Gastrocnemius medialis (tissue), 4 donors: ENCODE measurements around the gene NUBP1. TPM values are rescaled to one million over a fixed set of nuclear protein-coding genes. Genes with fewer than 3 reads are reported as not detected.

ENCODE experiments used
- ATAC-seq, 2 donors: fragments of 150-250 bp; one replicate each; pipeline ENCODE4 v1.9.1; 2016
- DNase-seq, 2 donors: peaks; one replicate each; pipeline ENCODE4 v3.0.0-alpha.2; 2019
- H3K27ac ChIP-seq, 4 donors: fragments of 200-600 bp; sonication (generic); 1 replicate in 1 of 4; 2 replicates in 3 of 4; pipeline ENCODE4 v1.5.1; 2016 to 2018; ENCODE audit warnings: mild to moderate bottlenecking in 2 of 4, moderate library complexity in 1 of 4
- H3K27me3 ChIP-seq, 3 donors: fragments of 200-600 bp; sonication (generic) in 2 of 3; 1 replicate in 1 of 3; 2 replicates in 2 of 3; pipeline versions ENCODE4 v1.5.1 to v1.6.0; 2016 to 2019; ENCODE audit warnings: mild to moderate bottlenecking in 1 of 3, moderate library complexity in 1 of 3
- H3K36me3 ChIP-seq, 2 donors: fragments of 200-600 bp; sonication (generic) in 1 of 2; one replicate each; pipeline ENCODE4 v1.5.1; 2017 to 2018
- H3K4me1 ChIP-seq, 2 donors: fragments of 200-600 bp; sonication (generic) in 1 of 2; one replicate each; pipeline ENCODE4 v1.5.1; 2016 to 2017; ENCODE audit warnings: mild to moderate bottlenecking in 2 of 2
- H3K4me3 ChIP-seq, 4 donors: fragments of 200-600 bp; sonication (generic) in 3 of 4; 1 replicate in 1 of 4; 2 replicates in 3 of 4; pipeline ENCODE4 v1.5.1; 2016 to 2019; ENCODE audit warnings: mild to moderate bottlenecking in 2 of 4
- H3K9me3 ChIP-seq, 3 donors: fragments of 200-600 bp; sonication (generic) in 2 of 3; 1 replicate in 1 of 3; 2 replicates in 2 of 3; pipeline ENCODE4 v1.5.1; 2016 to 2019
- POLR2A ChIP-seq, 2 donors: fragments of 450-650 bp; IDR thresholded peaks; one replicate each; pipeline ENCODE4 v1.6.1; 2017; ENCODE audit warnings: antibody characterized with exemption in 2 of 2, mild to moderate bottlenecking in 2 of 2, moderate library complexity in 2 of 2
- in situ Hi-C, 4 donors: fragments of 200-750 bp; cut with MboI; loops; one replicate each; pipeline versions ENCODE4 v1.15.0 to v1.8.0; 2017; ENCODE audit warnings: low sequenced_read_pairs in 4 of 4
- intact Hi-C: fragments of 100-400 bp; cut with DNase I; formaldehyde crosslinking; loops from one replicate; pipeline ENCODE4 v1.15.1; 2023; ENCODE audit warnings: low total_unique reads
- total RNA-seq, 4 donors: library from RNA; depleted of rRNA; stranded (reverse); fragments of >200 nt; gene quantifications; one replicate each; pipeline versions ENCODE4 v1.1.0 to v1.2.3, GENCODE V29; 2016
- TF ChIP-seq, protein P1 (sequence below), 5 experiments: fragments of 450-650 bp in 3 of 5; fragments of 200-600 bp in 2 of 5; sonication (generic) in 2 of 5; IDR thresholded peaks in 4 of 5; conservative IDR thresholded peaks in 1 of 5; 1 replicate in 4 of 5; 2 replicates in 1 of 5; pipeline ENCODE4 v1.5.1; 2016 to 2019; ENCODE audit warnings: antibody characterized with exemption in 5 of 5, mild to moderate bottlenecking in 3 of 5, moderate library complexity in 3 of 5

NUBP1 gene
- total RNA-seq, 4 donors from 2014 or later = 19.2 to 38.5 (median 26.9) TPM

DNA sequence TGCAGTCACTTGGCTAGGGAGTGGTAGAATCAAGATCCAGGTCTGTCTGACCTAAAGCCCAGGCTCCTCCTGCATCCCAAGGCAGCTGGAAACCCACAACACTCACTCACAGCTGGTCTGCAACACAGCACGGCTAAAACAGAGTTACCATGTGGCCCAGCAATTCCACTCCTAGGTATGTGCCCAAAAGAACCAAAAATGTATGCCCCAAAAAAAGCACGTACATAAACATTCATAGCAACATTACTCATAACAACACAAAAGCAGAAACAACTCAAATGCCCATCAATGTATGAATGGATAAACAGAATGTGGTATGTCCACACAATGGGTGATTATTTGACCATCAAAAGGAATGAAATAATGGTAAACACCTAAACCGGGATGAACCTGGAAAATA is 66.1 kb downstream of the NUBP1 start:
- no peak for TF ChIP-seq POLR2A (IDR thresholded peaks at IDR 0.05)
- TF ChIP-seq, protein P1, sequence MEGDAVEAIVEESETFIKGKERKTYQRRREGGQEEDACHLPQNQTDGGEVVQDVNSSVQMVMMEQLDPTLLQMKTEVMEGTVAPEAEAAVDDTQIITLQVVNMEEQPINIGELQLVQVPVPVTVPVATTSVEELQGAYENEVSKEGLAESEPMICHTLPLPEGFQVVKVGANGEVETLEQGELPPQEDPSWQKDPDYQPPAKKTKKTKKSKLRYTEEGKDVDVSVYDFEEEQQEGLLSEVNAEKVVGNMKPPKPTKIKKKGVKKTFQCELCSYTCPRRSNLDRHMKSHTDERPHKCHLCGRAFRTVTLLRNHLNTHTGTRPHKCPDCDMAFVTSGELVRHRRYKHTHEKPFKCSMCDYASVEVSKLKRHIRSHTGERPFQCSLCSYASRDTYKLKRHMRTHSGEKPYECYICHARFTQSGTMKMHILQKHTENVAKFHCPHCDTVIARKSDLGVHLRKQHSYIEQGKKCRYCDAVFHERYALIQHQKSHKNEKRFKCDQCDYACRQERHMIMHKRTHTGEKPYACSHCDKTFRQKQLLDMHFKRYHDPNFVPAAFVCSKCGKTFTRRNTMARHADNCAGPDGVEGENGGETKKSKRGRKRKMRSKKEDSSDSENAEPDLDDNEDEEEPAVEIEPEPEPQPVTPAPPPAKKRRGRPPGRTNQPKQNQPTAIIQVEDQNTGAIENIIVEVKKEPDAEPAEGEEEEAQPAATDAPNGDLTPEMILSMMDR (IDR thresholded peaks at IDR 0.05 in 4 of 5, conservative IDR thresholded peaks at IDR 0.05 in 1 of 5) = no peak
- Histone ChIP-seq H3K4me3 (no peak overlapping the region), H3K9me3 (no peaks in the 10 kb centered on the region), H3K27me3 (no peaks in the 10 kb centered on the region), H3K27ac (no peak overlapping the region), H3K4me1 (no peaks in the 10 kb centered on the region), H3K36me3 (no peaks in the 10 kb centered on the region)
- no peak for DNase-seq
- intact Hi-C loops = no loop called here
- in situ Hi-C loops = no loop called here
- no peak for ATAC-seq

DNA sequence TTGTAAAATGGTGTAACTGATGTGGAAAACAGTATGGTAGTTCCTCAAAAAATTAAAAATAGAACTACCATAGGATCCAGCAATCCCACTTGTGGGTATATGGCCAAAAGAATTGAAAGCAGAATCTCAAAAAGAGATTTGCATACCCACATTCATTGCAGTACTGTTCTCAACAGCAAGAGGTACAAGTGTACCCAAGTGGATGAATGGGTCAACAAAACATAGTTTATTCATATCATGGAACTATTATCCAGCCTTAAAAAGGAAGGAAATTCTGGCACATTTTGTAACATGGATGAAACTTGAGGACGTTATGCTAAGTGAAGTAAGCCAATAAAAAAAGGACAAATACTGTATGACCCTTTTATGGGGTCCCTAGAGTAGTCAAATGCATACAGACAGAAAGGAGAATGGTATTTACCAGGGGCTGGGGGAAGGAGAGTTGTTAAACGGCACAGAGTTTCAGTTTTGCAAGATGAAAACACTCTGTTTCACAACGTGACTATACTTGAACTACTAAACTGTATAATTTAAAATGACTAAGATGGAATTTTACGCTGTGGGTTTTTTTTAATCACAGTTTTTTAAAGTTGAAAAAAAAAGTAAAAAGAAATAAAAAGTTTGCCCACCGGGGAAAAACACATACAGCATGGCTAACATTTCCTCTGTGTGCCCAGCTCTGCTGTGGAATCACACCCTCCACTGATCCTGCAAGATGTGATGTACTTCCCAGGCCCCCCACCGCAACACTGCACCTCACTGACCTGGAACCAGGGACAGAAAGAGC is 68.9 kb downstream of the NUBP1 start:
- Histone ChIP-seq H3K36me3 (no peaks in the 10 kb centered on the region), H3K27me3 (no peaks in the 10 kb centered on the region), H3K27ac (no peak overlapping the region), H3K9me3 (no peaks in the 10 kb centered on the region), H3K4me3 (no peak overlapping the region), H3K4me1 (no peaks in the 10 kb centered on the region)
- no peak for TF ChIP-seq POLR2A (IDR thresholded peaks at IDR 0.05)
- TF ChIP-seq, protein P1 (IDR thresholded peaks at IDR 0.05 in 4 of 5, conservative IDR thresholded peaks at IDR 0.05 in 1 of 5) = no peak
- ATAC-seq = no peak
- in situ Hi-C loops (no loop called here), intact Hi-C loops (no loop called here)
- no peak for DNase-seq

DNA sequence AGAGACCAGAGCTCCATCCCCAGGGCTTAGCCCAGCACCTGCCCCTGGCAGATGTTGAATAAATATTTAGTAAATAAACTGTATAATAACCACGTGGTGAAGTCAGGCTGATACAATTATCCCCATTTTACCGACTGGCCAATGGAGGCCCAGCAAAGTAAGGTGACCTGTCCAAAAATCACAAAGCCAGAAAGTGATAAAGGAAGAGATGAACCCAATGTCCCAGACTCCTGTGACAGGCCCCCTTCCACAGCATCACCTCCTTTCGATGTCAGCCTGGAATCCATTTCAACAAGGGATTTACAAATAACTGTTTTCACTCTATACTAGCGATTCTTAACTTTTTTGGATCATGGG is 69.4 kb downstream of the NUBP1 start:
- intact Hi-C loops = no loop called here
- no peaks in the 10 kb centered on the region for H3K27me3 ChIP-seq
- no peak overlapping the region for H3K4me3 ChIP-seq
- in situ Hi-C loops = no loop called here
- H3K4me1 ChIP-seq = no peaks in the 10 kb centered on the region
- TF ChIP-seq, protein P1 (IDR thresholded peaks at IDR 0.05 in 4 of 5, conservative IDR thresholded peaks at IDR 0.05 in 1 of 5) = no peak
- TF ChIP-seq POLR2A (IDR thresholded peaks at IDR 0.05) = no peak
- H3K36me3 ChIP-seq = no peaks in the 10 kb centered on the region
- ATAC-seq (no peak), DNase-seq (no peak)
- H3K27ac ChIP-seq = no peak overlapping the region
- H3K9me3 ChIP-seq = no peaks in the 10 kb centered on the region

DNA sequence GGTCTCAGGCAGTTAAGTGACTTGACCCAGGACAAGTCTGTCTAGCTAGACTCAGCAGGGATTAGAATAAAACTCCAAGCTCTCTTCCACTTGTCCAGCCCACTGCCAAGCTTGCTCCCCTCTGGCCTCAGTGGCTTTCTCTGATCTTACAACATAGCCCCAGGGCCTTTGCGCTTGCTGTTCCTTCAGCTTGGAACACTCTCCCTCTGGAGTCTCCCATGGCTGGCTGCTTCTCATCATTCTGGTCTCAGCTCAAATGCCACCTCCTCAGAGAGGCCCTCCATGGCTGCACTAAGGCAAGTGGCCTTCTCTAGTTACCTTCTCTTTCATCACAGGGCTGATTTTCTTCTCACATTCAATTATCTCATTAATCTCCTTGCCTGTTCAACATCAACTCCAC is 73.9 kb downstream of the NUBP1 start:
- in situ Hi-C loops = no loop called here
- intact Hi-C loops = no loop called here
- H3K4me3 ChIP-seq = no peak overlapping the region

More for the DNA sequence above, 73.9 kb downstream of the NUBP1 start:
- ATAC-seq = no peak
- no peaks in the 10 kb centered on the region for H3K36me3 ChIP-seq
- no peak for TF ChIP-seq POLR2A (IDR thresholded peaks at IDR 0.05)
- TF ChIP-seq, protein P1 (IDR thresholded peaks at IDR 0.05 in 4 of 5, conservative IDR thresholded peaks at IDR 0.05 in 1 of 5) = no peak
- H3K4me1 ChIP-seq = no peaks in the 10 kb centered on the region
- no peak for DNase-seq
- no peaks in the 10 kb centered on the region for H3K9me3 ChIP-seq
- no peak overlapping the region for H3K27ac ChIP-seq
- H3K27me3 ChIP-seq = no peaks in the 10 kb centered on the region
